ENCODE results near the gene MAEA.

The MAEA gene

DNA sequence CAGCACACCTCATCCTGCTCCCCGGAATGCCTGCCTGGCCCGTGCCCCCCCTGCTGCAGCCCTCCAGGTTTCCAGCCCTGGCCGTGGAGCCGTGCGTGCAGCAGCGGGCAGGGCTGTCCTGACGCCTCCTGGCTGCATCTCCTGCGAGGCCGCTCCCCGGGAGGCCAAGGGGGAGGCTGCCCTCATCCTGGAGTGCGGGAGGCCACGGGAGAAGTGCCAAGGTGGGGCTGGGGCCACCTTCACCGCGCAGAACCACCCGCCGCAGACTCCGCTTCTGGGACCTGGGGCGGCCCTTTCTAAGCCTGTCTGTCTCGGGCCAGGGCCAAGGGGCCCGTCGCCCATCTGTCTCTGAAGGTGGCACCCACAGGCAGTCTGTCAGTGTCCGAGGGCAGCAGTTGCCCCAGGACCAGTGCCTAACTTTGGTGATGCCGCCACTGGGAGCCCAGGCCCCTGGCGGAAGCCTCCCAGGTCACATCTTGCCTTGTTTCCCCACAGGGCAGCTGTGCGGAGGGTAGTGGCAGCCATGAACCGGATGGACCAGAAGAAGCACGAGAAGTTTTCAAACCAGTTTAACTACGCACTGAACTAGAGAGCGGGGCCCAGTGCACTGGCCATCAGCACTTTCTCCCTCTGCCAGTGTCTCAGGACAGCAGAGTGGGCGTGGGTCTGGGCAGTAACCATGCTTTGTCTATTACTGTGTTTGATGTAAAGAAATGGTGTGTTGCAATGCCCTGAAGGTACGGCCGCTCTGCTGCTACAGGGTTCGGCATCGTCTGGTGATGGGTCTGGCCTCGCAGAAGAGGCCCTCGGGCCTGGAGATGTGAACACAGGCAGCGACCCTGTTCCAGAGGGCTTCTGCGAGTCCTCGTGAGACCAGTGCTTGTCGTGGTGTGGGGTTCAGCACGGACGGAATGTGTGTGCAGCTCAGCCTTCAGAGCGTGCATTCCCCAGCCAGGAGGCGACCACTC is 96.0 kb downstream of the MAEA start:
- TF ChIP-seq, protein P1, sequence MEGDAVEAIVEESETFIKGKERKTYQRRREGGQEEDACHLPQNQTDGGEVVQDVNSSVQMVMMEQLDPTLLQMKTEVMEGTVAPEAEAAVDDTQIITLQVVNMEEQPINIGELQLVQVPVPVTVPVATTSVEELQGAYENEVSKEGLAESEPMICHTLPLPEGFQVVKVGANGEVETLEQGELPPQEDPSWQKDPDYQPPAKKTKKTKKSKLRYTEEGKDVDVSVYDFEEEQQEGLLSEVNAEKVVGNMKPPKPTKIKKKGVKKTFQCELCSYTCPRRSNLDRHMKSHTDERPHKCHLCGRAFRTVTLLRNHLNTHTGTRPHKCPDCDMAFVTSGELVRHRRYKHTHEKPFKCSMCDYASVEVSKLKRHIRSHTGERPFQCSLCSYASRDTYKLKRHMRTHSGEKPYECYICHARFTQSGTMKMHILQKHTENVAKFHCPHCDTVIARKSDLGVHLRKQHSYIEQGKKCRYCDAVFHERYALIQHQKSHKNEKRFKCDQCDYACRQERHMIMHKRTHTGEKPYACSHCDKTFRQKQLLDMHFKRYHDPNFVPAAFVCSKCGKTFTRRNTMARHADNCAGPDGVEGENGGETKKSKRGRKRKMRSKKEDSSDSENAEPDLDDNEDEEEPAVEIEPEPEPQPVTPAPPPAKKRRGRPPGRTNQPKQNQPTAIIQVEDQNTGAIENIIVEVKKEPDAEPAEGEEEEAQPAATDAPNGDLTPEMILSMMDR (IDR thresholded peaks at IDR 0.05; ENCODE audit: borderline replicate concordance, insufficient read depth, low read depth, low read length), result no peak
- no peak overlapping the region for H3K4me3 ChIP-seq (ENCODE audit: low read depth, low read length)
